WTC11 (cell line): ENCODE measurements around the gene PNO1.

Source experiments
- CTCF ChIP-seq: fragments of 200-600 bp; IDR thresholded peaks from 2 replicates; pipeline ENCODE4 v1.8.0; 2022; ENCODE audit warnings: antibody characterized with exemption
- ELF4 ChIP-seq: sonication (generic); formaldehyde crosslinking; IDR thresholded peaks from 2 replicates; pipeline ENCODE4 v1.8.1; 2022; ENCODE audit warnings: low read depth, mild to moderate bottlenecking, moderate library complexity, missing genetic modification reagents
- ESRRA ChIP-seq: sonication (generic); formaldehyde crosslinking; IDR thresholded peaks from 2 replicates; pipeline ENCODE4 v1.8.1; 2022; ENCODE audit warnings: mild to moderate bottlenecking, missing genetic modification reagents, borderline replicate concordance
- FOXK1 ChIP-seq: sonication (generic); formaldehyde crosslinking; IDR thresholded peaks from 2 replicates; pipeline ENCODE4 v1.8.0; 2022; ENCODE audit warnings: mild to moderate bottlenecking, moderate library complexity, missing genetic modification reagents
- JUN ChIP-seq: sonication (generic); formaldehyde crosslinking; IDR thresholded peaks from 2 replicates; pipeline ENCODE4 v1.8.0; 2023; ENCODE audit warnings: mild to moderate bottlenecking, missing genetic modification reagents
- MAX ChIP-seq: sonication (generic); formaldehyde crosslinking; IDR thresholded peaks from 2 replicates; pipeline ENCODE4 v1.8.0; 2022; ENCODE audit warnings: mild to moderate bottlenecking, missing genetic modification reagents
- NR1H2 ChIP-seq: sonication (generic); formaldehyde crosslinking; IDR thresholded peaks from 2 replicates; pipeline ENCODE4 v1.9.0; 2021; ENCODE audit warnings: mild to moderate bottlenecking, moderate library complexity, missing genetic modification reagents
- NR3C1 ChIP-seq: sonication (generic); formaldehyde crosslinking; conservative IDR thresholded peaks from 2 replicates; pipeline ENCODE4 v1.8.1; 2023; ENCODE audit warnings: low read depth, mild to moderate bottlenecking, missing genetic modification reagents
- TCF7 ChIP-seq: sonication (generic); formaldehyde crosslinking; IDR thresholded peaks from 2 replicates; pipeline ENCODE4 v1.8.0; 2022; ENCODE audit warnings: mild to moderate bottlenecking, low read depth, missing genetic modification reagents, moderate library complexity
- ZNF425 ChIP-seq: fragments of 250-450 bp; sonication (Bioruptor Pico); conservative IDR thresholded peaks from 2 replicates; pipeline ENCODE4 v1.9.0; 2021; ENCODE audit warnings: mild to moderate bottlenecking

GRCh38 chr2:68157402-68158133 lies at the start of gene PNO1:
- TF ChIP-seq NR3C1 (CRISPR knock-in tag) (no peak), FOXK1 (CRISPR knock-in tag) (peak; percentile 54), ELF4 (CRISPR knock-in tag) (no peak), NR1H2 (CRISPR knock-in tag) (no peak), JUN (CRISPR knock-in tag) (0 out of 2 replicates have a peak, but pooled peaks have one; percentile 33), ESRRA (CRISPR knock-in tag) (no peak; the same call in 1 of the 2 replicates), CTCF (no peak), MAX (CRISPR knock-in tag) (peak; percentile 95), ZNF425 (CRISPR knock-in tag) (no peak), TCF7 (no peak)
